ENCODE measurements around the gene KIF3A.
A peak's percentile ranks its signal among the peaks of the same experiment; 100 is the strongest.

KIF3A gene

DNA sequence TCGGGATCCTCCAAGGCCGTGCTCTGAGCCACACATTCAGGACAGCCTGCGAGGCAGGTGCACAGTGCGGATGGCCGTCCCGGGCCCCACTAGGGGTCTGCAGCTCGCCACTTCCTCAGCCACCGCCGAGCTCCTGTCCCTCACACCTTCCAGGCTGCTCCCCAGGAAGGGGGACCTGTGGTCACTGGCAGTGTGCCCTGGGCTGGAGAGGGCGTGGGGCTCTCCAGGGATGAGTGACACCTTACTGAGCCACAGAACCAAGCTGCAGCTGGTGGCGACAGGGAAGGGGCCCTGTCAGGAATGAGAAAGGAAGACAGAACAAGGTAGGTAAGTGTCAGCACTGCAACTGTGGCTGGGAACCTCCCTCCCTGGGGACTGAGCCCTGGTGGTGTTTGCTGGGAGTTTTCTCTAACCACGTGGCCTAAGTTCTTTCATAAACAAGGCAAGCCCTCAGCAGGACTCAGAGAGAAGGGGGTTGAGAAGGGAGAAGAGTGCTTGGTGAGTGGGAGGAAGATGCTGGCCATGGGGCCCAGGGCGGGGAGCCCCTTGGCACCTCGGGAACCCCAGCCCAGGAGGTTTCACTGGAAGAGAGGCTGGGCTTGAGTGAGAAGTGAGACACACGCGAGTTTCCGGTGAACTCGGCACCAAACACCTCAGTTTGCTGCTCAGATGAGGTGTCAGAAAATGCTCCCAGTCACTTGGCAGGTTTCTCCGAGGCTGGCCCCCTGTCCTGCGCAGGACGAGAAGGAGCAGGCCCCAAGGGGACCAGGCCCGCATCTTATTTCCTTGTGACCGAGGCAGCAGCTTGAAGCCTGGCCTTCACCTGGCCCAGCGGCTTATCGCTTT is 74.2 kb downstream of the KIF3A start:
- ATAC-seq = peak; percentile 64
- peak; percentile 56 for DNase-seq

DNA sequence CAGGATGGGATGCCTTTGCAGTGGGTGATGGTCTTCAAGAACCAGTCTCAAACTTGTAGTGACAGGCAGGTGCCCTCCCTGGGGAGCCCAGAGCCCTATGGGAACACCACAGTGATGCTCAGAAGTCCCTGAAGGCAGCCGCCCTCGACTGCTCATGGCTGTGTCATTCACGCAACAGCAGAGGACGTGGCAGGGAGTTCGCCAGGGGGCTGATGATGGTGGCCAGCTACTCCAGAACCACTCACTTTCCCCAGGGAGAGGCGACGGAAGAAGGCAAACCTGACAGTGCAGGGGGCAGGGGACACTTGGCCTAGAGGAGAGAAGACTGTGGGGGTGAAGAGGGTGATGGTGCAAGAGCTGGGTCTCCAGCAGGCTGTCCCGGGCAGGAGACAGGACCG is 75.3 kb downstream of the KIF3A start:
- DNase-seq (no peak), ATAC-seq (no peak)

DNA sequence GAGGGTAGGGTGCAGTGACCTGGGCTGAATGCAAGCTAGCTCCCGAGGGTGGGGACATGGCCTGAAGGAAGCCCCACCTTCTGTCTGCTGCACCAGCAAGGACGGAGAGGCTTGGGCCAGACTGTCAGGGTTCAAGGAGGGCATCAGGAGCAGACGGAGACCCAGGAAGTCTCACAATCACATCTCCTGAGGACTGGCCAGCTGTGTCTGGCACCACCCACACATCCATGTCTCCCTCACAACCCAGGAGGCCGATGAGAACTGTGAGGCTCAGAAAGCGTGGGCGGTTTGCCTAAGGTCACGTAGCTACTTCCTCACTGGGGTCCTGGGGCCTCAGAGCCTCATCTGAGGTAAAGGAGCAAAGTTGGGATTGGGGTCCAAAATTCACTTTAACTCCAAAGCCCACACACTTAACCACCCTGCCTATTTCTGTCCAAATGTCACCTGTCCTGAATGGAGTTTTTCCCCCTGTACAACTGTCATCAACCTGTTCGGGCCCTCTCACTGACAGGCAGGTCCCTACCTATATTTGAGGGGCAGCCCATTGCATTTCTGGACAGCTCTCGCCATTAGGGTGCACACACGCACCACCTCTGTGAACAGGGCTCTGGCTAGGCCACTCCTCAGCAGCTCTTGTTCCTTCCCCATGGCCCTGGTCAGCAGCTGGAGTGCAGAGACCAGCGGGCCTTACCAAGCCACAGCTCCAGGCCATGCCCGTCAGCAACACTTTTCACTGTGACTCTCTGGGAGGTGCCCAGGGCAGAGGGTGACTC is 75.9 kb downstream of the KIF3A start:
- ATAC-seq (no peak), DNase-seq (peak; percentile 43)

DNA sequence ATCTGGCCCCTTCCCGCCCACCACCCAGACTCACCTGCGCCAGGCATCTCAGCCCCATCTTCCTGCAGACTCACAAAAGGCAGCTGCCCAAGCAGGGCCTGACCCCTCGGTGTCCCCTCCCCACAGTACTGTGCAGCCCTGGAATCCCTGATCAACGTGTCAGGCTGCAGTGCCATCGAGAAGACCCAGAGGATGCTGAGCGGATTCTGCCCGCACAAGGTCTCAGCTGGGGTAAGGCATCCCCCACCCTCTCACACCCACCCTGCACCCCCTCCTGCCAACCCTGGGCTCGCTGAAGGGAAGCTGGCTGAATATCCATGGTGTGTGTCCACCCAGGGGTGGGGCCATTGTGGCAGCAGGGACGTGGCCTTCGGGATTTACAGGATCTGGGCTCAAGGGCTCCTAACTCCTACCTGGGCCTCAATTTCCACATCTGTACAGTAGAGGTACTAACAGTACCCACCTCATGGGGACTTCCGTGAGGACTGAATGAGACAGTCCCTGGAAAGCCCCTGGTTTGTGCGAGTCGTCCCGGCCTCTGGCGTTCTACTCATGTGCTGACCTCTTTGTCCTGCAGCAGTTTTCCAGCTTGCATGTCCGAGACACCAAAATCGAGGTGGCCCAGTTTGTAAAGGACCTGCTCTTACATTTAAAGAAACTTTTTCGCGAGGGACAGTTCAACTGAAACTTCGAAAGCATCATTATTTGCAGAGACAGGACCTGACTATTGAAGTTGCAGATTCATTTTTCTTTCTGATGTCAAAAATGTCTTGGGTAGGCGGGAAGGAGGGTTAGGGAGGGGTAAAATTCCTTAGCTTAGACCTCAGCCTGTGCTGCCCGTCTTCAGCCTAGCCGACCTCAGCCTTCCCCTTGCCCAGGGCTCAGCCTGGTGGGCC is 77.5 kb downstream of the KIF3A start:
- DNase-seq = no peak
- ATAC-seq = no peak

DNA sequence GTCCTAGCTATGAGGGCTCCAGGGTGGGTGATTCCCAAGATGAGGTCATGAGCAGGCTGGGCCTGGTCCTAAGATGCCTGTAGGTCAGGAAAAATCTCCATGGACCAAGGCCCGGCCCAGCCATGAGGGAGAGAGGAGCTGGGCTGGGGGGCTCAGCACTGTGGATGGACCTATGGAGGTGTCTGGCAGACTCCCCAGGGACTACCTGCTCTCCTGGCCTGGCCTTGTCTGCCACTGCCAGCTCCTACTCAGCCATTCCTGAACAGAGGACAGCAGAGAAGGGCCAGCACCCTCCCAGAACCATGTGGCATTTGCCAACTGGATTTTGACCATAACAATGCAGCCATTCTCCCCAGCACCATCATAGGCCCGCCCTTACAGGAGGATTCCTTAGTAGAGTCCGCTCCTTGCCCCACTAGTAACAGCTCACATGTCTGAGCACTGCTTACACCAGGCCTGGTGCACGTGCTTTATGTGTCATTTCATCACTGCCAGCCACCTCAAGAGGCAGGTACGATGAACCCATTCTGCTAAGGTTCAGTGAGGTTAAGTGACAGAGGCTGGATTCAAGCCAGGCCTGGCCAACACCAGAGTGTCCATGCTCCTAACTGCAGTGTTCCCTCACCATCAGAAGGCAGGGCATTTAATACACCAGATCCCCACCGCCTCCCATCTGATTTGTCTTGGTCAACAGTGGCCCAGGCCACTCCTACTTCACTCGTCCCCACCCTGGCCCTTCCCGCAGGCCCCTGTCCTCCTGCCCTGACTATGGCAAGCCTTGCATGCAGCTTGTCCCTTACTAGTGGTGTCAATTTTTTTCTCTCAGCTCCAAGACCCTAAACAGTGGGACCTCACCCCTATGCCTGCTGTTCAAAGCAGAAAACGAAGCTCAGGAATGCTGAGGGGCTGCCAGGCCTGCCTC is 78.7 kb downstream of the KIF3A start:
- no peak for DNase-seq
- ATAC-seq = no peak

DNA sequence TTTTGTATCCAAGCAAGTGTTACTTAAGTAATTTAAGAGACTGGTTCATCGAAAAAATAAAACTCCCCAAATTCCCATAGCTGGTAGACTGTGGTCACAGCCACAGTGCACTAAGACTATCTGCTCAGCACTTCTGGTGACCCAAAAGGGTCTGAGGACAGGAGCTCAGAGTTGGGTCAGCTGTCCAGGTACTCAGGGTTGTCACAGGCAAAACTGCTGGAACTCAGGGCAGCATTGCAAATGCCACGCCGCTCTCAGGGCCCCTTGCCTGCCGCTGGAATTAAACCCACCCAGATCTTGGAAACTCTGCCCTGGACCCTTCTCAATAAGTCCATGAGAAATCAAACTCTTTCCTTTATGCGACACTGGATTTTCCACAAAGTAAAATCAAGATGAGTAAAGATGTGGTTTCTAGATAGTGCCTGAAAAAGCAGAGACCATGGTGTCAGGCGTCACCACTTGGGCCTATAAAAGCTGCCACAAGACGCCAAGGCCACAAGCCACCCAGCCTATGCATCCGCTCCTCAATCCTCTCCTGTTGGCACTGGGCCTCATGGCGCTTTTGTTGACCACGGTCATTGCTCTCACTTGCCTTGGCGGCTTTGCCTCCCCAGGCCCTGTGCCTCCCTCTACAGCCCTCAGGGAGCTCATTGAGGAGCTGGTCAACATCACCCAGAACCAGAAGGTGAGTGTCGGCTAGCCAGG is 79.5 kb downstream of the KIF3A start, which contains the start of gene IL13:
TSS of gene IL13 (plus strand) at position 498 of the 705 bp plus-strand sequence. CDS start at position 512, 14 bp downstream.
- DNase-seq = peak; percentile 32
- ATAC-seq = no peak

DNA sequence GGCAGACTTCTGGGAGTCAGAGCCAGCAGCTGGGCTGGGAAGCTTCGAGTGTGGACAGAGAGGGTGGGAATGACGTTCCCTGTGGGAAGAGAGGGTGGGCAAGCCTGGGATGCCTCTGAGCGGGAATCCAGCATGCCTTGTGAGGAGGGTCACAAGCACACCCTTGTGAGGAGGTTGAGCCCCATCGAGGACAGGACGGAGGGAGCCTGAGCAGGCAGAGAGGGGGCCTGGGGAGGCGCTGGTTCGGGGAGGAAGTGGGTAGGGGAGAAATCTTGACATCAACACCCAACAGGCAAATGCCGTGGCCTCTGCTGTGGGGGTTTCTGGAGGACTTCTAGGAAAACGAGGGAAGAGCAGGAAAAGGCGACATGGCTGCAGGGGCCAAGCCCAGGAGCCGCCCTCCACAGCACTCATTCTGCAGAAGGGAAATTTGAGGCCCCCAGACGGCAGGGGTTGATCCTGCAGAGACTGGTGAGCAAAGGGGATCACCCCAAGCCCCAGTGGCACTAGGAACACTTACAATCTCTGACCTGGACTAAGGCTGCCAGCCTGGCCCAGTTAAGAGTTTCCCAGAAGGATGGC is 80.5 kb downstream of the KIF3A start:
- peak; percentile 23 for DNase-seq
- ATAC-seq = peak; percentile 35

DNA sequence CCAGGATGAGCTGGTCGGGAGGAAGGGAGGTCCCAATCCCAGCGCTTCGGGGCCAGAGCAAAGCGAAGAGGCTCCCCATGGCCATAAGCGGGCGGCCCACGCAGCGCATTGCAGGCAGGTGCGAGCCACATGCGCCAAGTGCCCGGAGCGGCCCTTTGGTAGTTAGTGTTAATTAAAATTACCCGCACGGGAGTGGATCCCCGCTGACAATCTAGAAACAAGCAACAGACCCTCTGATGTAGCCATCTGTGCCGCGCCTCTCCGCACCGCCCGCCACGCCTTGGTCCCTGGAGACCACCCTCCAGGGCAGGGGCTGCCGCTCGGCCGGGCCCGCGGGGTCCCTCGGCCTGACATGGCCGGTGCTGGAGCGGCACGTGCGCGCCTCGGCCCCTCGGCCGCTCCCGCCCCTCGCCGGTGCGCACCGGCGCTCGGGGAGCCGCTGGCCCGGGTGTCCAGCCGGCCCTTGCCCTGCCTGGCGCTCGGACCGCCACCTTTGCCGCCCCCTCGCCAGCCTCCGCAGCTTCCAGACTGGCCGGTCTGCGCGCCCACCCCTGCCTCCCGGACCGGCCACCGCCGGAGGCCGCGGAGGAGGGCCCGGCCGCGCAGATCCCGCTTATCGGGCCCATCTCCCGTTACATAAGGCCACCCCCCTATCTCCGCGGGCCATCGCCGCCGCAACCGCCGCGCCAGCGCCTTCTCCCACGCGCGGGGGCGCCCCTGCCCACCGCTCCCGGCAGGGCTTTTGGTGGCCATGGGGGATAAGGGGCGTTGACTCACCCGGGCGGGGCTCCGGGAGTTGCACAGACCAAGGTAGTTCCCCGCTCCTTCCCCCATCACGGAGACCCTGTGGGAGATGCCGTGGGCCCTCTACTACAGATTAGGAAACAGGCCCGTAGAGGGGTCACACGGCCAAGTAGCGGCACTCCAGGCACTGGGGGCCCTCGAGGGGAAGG is 81.2 kb downstream of the KIF3A start:
- DNase-seq (peak; percentile 74), ATAC-seq (peak; percentile 63)

DNA sequence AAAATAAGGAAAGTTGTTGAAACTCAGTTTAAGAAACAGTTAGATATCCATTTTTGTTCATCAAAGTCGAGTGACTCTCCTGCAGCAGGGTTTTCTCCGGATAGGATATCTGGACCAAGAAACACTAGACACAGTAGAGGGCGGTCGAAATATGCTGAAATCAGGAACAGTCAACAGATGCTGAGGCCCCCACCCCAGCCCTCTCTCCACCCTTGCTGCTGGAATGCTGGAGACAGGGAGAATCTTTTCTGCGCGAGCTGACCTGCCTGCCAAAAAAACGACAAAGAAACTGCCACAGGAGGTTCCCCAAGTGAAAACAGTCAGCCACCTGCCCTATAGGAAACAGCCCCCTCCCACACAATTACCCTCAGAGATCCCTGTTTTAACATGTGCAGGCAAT is 83.6 kb downstream of the KIF3A start:
- DNase-seq (no peak), ATAC-seq (no peak)

DNA sequence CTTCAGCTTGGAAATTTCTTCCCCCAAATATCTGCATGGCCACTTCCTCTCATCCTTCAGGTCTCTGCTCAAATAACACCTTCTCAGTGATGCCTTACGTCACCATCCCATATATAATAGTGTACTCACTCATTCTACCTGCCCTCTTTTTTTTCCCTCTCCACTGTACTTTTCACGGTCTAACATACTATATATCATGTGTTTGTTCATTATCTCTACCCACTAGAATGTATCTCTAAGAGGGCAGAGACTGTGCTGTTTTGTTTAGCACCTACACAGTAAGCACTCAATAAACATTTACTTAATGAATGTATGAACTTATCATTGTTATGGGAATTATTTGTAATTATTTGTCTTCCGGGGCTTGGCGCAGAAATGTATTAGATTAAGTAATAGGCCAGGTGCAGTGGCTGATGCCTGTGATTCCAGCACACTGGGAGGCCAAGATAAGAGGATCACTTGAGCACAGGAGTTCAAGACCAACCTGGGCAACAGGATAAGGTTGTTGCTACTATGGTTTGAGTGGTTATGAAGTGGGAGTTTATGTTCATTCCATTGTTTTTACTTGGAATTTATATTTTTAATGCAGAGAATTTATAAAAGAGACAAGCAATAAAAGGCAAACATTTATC is 85.4 kb downstream of the KIF3A start:
- DNase-seq = no peak
- ATAC-seq = no peak

DNA sequence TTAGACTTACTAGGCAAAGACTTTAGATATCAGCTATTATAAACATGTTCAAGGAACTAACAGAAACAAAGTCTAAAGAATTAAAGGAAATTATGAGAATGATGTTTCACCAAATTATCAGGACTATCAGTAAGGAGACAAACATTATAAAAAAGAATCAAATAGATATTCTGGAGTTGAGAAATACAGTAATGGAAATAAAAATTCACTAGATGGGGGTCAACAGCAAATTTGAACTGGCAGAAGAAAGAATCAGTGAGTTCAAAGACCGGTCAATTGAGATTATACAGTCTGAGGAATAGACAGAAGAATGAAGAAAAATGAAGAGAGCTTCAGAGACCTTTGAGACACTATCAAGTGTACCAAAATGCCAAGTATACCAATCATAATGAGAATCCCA is 89.0 kb downstream of the KIF3A start:
- ATAC-seq (no peak), DNase-seq (no peak)

DNA sequence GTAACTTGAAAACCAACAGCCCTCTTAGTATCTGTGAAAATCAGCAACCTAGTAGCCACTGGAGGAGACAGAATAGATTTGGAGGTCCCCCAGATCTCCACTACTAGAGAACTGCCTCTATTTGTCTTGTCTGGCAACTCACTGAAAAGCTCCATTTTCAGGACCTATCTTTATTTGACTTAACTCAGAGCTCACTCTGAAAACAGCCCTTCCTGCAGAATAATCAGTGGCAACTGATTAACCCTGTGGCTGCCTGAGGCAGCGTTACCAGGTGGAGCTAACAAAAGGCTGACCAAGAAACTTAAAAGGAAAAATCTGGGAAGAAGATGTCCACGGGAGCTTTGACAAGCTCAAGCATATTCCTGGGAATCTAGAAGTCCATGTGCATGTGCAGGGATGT is 89.9 kb downstream of the KIF3A start:
- no peak for DNase-seq
- ATAC-seq = no peak

DNA sequence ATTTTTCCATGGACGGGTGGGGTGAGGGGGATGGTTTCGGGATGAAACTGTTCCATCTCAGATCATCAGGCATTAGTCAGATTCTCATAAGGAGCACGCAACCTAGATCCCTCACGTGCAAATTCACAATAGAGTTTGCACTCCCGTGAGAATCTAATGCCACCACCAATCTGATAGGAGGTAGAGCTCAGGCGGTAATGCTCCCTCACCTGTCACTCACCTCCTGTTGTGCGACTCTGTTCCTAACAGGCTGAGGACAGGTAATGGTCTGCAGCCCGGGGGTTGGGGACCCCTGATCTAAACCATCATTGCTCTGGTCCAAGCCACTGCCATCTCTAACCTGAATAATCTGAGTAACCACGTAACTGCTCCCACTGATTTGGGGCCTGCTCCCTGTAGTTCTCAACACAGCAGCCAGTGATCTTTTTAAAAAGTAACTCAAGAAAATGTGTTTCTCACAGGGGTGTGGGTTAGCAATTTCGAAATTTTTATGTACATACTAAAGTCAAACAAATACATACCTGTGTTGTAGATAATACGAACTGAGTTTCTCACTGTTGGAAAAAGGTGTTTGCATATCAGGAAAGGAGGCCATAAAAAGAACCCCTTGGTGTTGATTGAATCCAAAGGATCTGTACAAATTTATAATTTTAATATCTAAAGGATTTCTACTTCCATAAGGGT is 90.6 kb downstream of the KIF3A start:
- ATAC-seq (no peak), DNase-seq (no peak)

DNA sequence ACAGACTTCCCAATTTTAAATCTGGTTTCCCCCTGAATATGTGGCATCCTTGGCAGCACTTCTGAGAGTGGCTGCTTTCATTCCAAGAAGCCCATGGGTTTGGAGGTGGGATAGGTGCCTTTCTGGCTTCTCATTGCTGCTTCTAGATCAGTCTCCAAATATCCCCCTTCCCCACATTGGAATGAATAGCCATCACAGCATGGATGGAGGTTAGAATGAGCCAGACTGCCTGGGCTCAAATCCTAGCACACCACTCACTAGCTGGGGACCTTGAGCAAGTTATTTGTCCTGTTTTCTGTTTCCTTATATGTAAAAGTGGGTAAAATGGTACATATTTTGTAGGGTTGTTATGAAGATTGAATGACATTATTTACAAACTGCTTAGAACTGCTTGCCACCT is 93.2 kb downstream of the KIF3A start:
- ATAC-seq = no peak
- no peak for DNase-seq
